Activated gamma-delta T cell treated with Interleukin-2 at 50 U/mL for 16 hours (primary cell): ENCODE measurements around the gene PCAT6.

Experiments used
- DNase-seq: peaks from one replicate; pipeline ENCODE4 v3.0.0-alpha.2; 2020

Gene PCAT6

DNA sequence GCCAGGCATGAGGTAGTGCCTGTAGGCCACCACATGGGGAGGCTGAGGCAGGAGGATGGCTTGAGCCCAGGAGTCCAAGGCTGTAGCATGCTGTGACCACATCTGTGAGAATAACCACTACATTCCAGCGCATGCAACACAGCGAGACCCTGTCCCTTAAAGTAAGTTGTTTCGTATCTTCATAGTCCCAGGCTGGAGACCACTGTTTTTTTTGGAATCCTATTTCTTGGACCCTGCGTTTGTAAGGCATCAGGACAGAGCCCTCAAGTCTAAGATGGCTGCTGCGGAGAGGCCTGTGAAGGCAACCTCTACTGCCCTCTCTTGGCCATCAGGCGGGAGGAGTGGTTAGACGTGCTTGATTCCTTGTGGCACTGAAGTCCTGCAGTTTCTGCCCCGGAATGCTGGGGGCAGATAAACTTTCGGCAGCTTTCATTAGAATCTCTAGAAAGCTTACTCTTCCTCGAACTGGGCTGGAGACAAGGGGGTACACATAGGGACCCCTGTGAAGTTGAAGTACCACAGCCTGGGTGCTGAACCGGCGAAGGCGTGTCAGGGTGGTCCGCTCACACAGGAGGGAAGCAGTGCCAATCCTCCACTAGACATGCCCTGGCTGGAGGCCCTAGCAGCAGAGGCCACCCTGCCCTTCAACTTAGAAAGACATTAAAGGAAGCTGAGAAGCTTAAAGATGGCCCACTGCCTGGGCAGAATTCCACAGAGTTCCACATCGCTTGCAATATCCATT lies 41.6 kb downstream of the PCAT6 start:
- peak; percentile 16 for DNase-seq

DNA sequence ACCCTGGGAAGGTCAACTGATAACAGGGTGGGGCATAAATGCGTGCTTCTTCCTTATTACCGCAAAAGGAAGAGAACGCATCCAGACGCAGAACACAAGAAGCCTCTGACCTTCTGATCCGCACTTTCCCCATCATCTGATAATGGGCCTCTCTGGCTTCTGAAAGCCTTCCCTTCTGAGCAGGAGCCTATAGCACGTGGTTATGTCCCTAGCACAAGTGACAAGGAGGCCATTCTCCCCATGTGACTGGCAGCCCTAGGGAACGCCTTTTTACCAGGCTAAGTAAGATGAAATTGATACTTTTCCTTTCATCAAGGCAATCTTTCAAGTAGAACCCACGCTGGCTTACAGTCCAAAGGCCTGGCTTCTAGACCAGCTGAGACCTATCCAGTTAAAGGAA lies 44.0 kb downstream of the PCAT6 start:
- DNase-seq: no peak

DNA sequence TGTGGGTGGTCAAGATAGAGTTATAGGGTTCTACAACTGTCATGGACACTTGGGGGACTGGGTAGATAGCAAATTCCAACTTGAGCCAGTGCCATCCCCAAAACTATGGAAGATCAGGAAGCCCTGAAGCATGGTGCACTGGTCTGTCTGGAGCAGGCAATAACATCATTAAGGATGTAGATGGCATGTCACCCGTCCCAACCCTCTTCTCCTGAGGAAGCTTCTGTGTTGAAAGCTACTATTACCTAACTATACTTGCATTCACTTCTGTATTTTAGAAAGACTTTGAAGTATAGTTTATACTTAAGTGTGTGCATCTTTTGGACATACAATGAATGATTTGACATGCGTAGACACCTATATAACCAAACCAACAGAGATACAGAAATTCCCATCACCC lies 45.3 kb downstream of the PCAT6 start:
- DNase-seq: no peak

DNA sequence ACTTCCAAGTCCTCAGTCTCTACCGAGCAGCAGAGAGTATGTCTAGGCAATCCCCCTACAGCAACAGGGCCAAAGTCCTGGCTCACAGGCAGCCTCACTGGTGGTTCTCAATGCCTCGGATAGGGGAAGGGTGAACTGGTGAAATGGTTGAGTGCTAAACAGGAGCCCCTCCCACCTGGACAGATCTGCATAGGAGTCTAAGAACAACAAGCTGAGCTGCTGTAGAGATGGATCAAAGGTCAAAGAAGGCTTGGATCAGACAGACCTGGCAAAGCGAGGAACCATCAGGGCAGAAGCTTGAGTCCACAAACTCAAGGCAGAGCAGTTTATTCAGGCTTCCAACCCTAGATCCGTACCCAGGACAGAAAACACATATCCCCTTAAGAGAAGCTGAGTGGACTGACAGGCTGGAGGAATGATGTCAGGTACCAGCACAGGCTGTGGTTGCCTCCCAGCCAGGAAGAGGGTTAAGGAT lies 46.4 kb downstream of the PCAT6 start:
- no peak for DNase-seq

DNA sequence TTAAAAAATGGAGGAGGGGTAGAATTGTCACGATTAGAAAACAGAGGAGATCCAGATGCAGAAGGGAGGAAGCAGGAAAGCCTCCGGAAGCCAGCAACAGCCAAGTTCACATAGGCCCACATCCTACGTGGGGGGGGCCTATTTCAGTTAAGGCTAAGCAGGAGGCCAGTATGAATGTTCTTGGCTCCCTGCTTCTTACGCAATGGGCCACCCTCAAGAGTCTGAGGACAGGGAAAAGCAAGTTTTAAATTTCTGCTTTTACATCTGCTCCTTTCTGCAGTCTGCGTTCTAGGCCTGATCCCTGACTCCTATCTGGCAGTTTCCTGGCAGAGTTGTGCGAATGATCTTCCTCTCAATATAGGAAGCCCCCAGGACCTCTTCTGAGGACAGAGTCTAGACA lies 47.6 kb downstream of the PCAT6 start:
- no peak for DNase-seq

DNA sequence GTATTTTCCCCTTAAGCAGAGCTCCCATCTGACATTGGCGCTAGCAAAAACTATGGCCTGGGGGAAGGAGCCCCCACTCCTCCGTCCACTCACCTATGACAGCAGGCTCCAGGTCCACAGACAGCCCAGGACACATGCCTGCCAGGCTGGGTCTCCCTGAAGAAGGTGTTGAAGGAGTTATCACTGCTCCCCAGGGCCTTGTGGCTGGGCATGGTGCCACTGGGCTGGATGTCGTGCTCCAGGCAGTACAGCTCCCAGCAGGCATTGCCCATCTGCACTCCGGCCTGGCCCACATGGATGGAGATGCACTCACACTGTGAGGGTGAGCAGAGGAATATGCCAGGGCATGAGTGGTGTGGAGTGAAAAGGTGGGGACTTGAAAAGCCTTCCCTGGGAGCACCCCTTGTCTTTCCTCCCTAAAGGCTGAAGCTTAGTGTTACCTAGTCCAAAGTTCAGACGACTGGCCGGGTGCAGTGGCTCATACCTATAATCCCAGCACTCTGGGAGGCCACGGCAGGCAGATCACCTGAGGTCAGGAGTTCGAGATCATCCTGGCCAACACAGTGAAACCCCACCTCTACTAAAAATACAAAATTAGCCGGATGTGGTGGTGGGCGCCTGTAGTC lies 48.1 kb downstream of the PCAT6 start:
- DNase-seq: no peak

DNA sequence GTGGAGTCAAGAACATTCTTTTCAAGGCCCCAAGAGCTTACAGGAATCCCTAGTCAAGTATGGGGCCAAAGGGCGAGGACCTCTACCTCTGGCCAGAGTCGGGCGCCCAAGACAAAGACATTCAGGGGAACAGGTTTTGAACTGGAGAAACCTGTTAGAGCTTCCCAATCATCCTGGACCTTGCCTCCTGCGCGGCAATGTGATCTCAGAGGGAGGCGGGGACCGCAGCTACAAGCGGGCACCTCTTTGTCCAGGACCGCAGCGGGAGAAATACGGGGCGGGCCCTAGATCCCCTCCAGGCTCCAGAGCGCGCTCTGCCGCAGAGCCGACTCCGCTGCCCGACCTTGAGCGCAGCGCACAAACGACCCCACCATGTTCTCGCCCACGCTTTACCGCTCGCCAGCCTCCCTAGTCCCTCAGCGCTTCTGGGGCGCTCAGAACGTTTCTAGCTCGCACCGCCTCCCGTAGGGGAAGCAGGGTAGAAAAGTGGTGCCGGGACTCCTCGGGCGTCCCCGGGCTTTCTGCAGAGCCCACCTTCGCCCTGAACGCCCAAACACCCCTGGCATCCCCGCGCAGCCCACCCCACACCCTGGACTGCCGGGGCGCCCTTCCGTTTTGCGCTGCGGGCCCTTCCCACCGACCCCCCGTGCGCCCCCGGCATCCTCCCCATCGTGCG lies 50.1 kb downstream of the PCAT6 start:
- peak; percentile 17 for DNase-seq
